Measurements from ENCODE around the gene CPT1A.

CPT1A gene

GRCh38 chr11:68759991-68760390 lies 81.7 kb downstream of the CPT1A start:
- Histone ChIP-seq H3K4me2 (ENCODE audit: low read depth, low read length, poor library complexity, severe bottlenecking) (no peak overlapping the region), H3K9me3 (ENCODE audit: insufficient read depth, low read length) (no peaks in the 10 kb centered on the region), H3F3A (ENCODE audit: insufficient read depth) (no peaks in the 10 kb centered on the region), H2AFZ (ENCODE audit: low read depth, low read length, severe bottlenecking) (no peak overlapping the region), H3K27me3 (ENCODE audit: low read length) (no peaks in the 10 kb centered on the region), H3K9me2 (replicated peaks; ENCODE audit: insufficient read depth, low read length) (no peaks in the 10 kb centered on the region), H3K27ac (ENCODE audit: low read depth, low read length) (no peak overlapping the region), H3K79me2 (ENCODE audit: insufficient read depth, low read length) (no peaks in the 10 kb centered on the region), H4K20me1 (ENCODE audit: low read depth, low read length) (no peaks in the 10 kb centered on the region), H3K9ac (ENCODE audit: low read length) (no peak overlapping the region), H3K36me3 (ENCODE audit: low read length) (no peaks in the 10 kb centered on the region), H3K4me3 (ENCODE audit: insufficient read depth, low read length, poor library complexity, severe bottlenecking) (no peak overlapping the region)
- TF ChIP-seq CTCF (IDR thresholded peaks at IDR 0.05; ENCODE audit: insufficient read depth, low read length, poor library complexity, severe bottlenecking) (no peak), EZH2phosphoT487 (conservative IDR thresholded peaks at IDR 0.05; ENCODE audit: low read length) (no peak)

GRCh38 chr11:68757711-68758110 lies 84.0 kb downstream of the CPT1A start:
- Histone ChIP-seq H3K27me3 (ENCODE audit: low read length) (no peaks in the 10 kb centered on the region), H4K20me1 (ENCODE audit: low read depth, low read length) (no peaks in the 10 kb centered on the region), H3K4me2 (ENCODE audit: low read depth, low read length, poor library complexity, severe bottlenecking) (no peak overlapping the region), H3K27ac (ENCODE audit: low read depth, low read length) (no peak overlapping the region), H3K4me3 (ENCODE audit: insufficient read depth, low read length, poor library complexity, severe bottlenecking) (no peak overlapping the region), H3F3A (ENCODE audit: insufficient read depth) (no peaks in the 10 kb centered on the region), H3K9me3 (ENCODE audit: insufficient read depth, low read length) (no peaks in the 10 kb centered on the region), H3K9me2 (replicated peaks; ENCODE audit: insufficient read depth, low read length) (no peaks in the 10 kb centered on the region), H3K79me2 (ENCODE audit: insufficient read depth, low read length) (no peaks in the 10 kb centered on the region), H2AFZ (ENCODE audit: low read depth, low read length, severe bottlenecking) (no peak overlapping the region), H3K9ac (ENCODE audit: low read length) (no peak overlapping the region), H3K36me3 (ENCODE audit: low read length) (no peaks in the 10 kb centered on the region)
- TF ChIP-seq CTCF (IDR thresholded peaks at IDR 0.05; ENCODE audit: insufficient read depth, low read length, poor library complexity, severe bottlenecking) (no peak), EZH2phosphoT487 (conservative IDR thresholded peaks at IDR 0.05; ENCODE audit: low read length) (no peak)

GRCh38 chr11:68756171-68756766 lies 85.4 kb downstream of the CPT1A start:
- H2AFZ ChIP-seq (ENCODE audit: low read depth, low read length, severe bottlenecking), result no peak overlapping the region
- H4K20me1 ChIP-seq (ENCODE audit: low read depth, low read length), result no peaks in the 10 kb centered on the region
- H3F3A ChIP-seq (ENCODE audit: insufficient read depth), result no peaks in the 10 kb centered on the region
- H3K4me2 ChIP-seq (ENCODE audit: low read depth, low read length, poor library complexity, severe bottlenecking), result no peak overlapping the region
- no peak overlapping the region for H3K4me3 ChIP-seq (ENCODE audit: insufficient read depth, low read length, poor library complexity, severe bottlenecking)
- H3K9me3 ChIP-seq (ENCODE audit: insufficient read depth, low read length), result no peaks in the 10 kb centered on the region
- no peaks in the 10 kb centered on the region for H3K27me3 ChIP-seq (ENCODE audit: low read length)
- no peak overlapping the region for H3K9ac ChIP-seq (ENCODE audit: low read length)
- H3K36me3 ChIP-seq (ENCODE audit: low read length), result no peaks in the 10 kb centered on the region
- H3K79me2 ChIP-seq (ENCODE audit: insufficient read depth, low read length), result no peaks in the 10 kb centered on the region
- TF ChIP-seq CTCF (IDR thresholded peaks at IDR 0.05; ENCODE audit: insufficient read depth, low read length, poor library complexity, severe bottlenecking) (no peak), EZH2phosphoT487 (conservative IDR thresholded peaks at IDR 0.05; ENCODE audit: low read length) (no peak)
- H3K9me2 ChIP-seq (replicated peaks; ENCODE audit: insufficient read depth, low read length), result no peaks in the 10 kb centered on the region
- no peak overlapping the region for H3K27ac ChIP-seq (ENCODE audit: low read depth, low read length)
